IMR-90 (cell line): ENCODE data around the gene CCL20. TPM values are rescaled to one million over a fixed set of nuclear protein-coding genes. Genes with fewer than 3 reads are reported as not detected.

ENCODE experiments used
- ATAC-seq: fragments of 200-7000 bp; cut with Tn5 transposase; 2 replicates; pipeline ENCODE4 v1.9.1; 2020; ENCODE audit warnings: low read depth, mild to moderate bottlenecking, moderate library complexity
- BruUV-seq: library from RNA; stranded (reverse); fragments of 400-500 nt; replicated peaks from 2 replicates; lab custom pipeline; 2021; lab: Mats Ljungman, UMichigan
- CTCF ChIA-PET: fragments of 300-600 bp; formaldehyde crosslinking; extraction: SDS; loops from one replicate; lab custom pipeline; 2021; ENCODE audit warnings: antibody characterized with exemption; lab: Yijun Ruan, JAX
- POLR2A ChIA-PET: fragments of 300-600 bp; sonication (Branson Sonifier 250); formaldehyde crosslinking; loops from one replicate; lab custom pipeline; 2022; ENCODE audit warnings: antibody characterized with exemption; ENCODE audit not compliant: unreplicated experiment; lab: Charles Lee
- DNase-seq: peaks from one replicate; pipeline ENCODE4 v3.0.0; 2013
- H2AFZ ChIP-seq: replicated peaks from 2 replicates; pipeline ENCODE3; 2013; ENCODE audit warnings: low read length, mild to moderate bottlenecking; ENCODE audit not compliant: poor library complexity
- H2AK5ac ChIP-seq: 2 replicates; pipeline ENCODE4 v1.6.1; 2013; ENCODE audit warnings: low read depth, low read length, inconsistent platforms
- H2AK9ac ChIP-seq: replicated peaks from 2 replicates; pipeline ENCODE3; 2013; ENCODE audit warnings: mild to moderate bottlenecking, low read depth, low read length, moderate library complexity; ENCODE audit not compliant: poor library complexity
- H2BK120ac ChIP-seq: 2 replicates; pipeline ENCODE4 v1.6.1; 2013; ENCODE audit warnings: low read depth, low read length, inconsistent platforms
- H2BK15ac ChIP-seq: 3 replicates; pipeline ENCODE4 v1.6.1; 2013; ENCODE audit warnings: low read depth, low read length, inconsistent platforms
- H2BK20ac ChIP-seq: 2 replicates; pipeline ENCODE4 v1.6.1; 2013; ENCODE audit warnings: low read depth, mild to moderate bottlenecking, inconsistent platforms, low read length, moderate library complexity
- H2BK5ac ChIP-seq: 2 replicates; pipeline ENCODE4 v1.6.1; 2013; ENCODE audit warnings: mild to moderate bottlenecking, low read depth, low read length, inconsistent platforms; ENCODE audit not compliant: poor library complexity, severe bottlenecking
- H3K14ac ChIP-seq: replicated peaks from 2 replicates; pipeline ENCODE4 v1.6.1; 2013; ENCODE audit warnings: low read depth, low read length, inconsistent platforms
- H3K18ac ChIP-seq: 2 replicates; pipeline ENCODE4 v1.6.1; 2013; ENCODE audit warnings: low read depth, low read length, control low read depth
- H3K23ac ChIP-seq: 2 replicates; pipeline ENCODE4 v1.6.1; 2013; ENCODE audit warnings: low read depth, low read length, inconsistent platforms
- H3K27ac ChIP-seq: 2 replicates; pipeline ENCODE4 v1.5.1; 2013; ENCODE audit warnings: mild to moderate bottlenecking, control low read depth, low read length; ENCODE audit not compliant: insufficient read depth
- H3K27me3 ChIP-seq: 2 replicates; pipeline ENCODE4 v1.6.1; 2013; ENCODE audit warnings: low read length; ENCODE audit not compliant: control insufficient read depth, insufficient read depth
- H3K36me3 ChIP-seq: 2 replicates; pipeline ENCODE4 v1.6.1; 2013; ENCODE audit warnings: low read length, mixed read lengths; ENCODE audit not compliant: control insufficient read depth, insufficient read depth
- H3K4ac ChIP-seq: 2 replicates; pipeline ENCODE4 v1.6.1; 2013; ENCODE audit warnings: low read depth, low read length, inconsistent platforms
- H3K4me1 ChIP-seq: 2 replicates; pipeline ENCODE4 v1.6.1; 2013; ENCODE audit warnings: low read length, mixed read lengths; ENCODE audit not compliant: control insufficient read depth, insufficient read depth
- H3K4me2 ChIP-seq: 2 replicates; pipeline ENCODE4 v1.6.1; 2013; ENCODE audit warnings: low read depth, mild to moderate bottlenecking, control low read depth, low read length, moderate library complexity
- H3K4me3 ChIP-seq: 2 replicates; pipeline ENCODE4 v1.5.1; 2013; ENCODE audit warnings: low read depth, mild to moderate bottlenecking, control low read depth, low read length, moderate library complexity; ENCODE audit not compliant: insufficient read depth
- H3K56ac ChIP-seq: 2 replicates; pipeline ENCODE4 v1.6.1; 2013; ENCODE audit warnings: low read length, inconsistent platforms; ENCODE audit not compliant: insufficient read depth; ENCODE audit errors: extremely low read depth
- H3K79me1 ChIP-seq, 2 experiments: 2 replicates each; pipeline ENCODE4 v1.6.1; 2013; ENCODE audit warnings: low read length in 2 of 2, inconsistent platforms in 1 of 2, low read depth in 1 of 2
- H3K9ac ChIP-seq: 2 replicates; pipeline ENCODE4 v1.6.1; 2013; ENCODE audit warnings: low read depth, low read length, control low read depth
- H3K9me1 ChIP-seq: 2 replicates; pipeline ENCODE4 v1.6.1; 2013; ENCODE audit warnings: low read length, inconsistent platforms; ENCODE audit not compliant: insufficient read depth
- H3K9me3 ChIP-seq: 2 replicates; pipeline ENCODE4 v1.6.1; 2013; ENCODE audit warnings: low read length; ENCODE audit not compliant: control insufficient read depth, insufficient read depth
- H4K20me1 ChIP-seq: 2 replicates; pipeline ENCODE4 v1.6.1; 2013; ENCODE audit warnings: low read length, inconsistent platforms; ENCODE audit not compliant: insufficient read depth
- H4K5ac ChIP-seq: 2 replicates; pipeline ENCODE4 v1.6.1; 2013; ENCODE audit warnings: mild to moderate bottlenecking, low read depth, low read length, control low read depth
- H4K8ac ChIP-seq, 2 experiments: 2 replicates each; pipeline ENCODE4 v1.6.1; 2013; ENCODE audit warnings: low read depth in 2 of 2, low read length in 2 of 2, control low read depth in 1 of 2, inconsistent platforms in 1 of 2
- H4K91ac ChIP-seq: 2 replicates; pipeline ENCODE4 v1.6.1; 2013; ENCODE audit warnings: low read depth, low read length, inconsistent platforms; ENCODE audit not compliant: insufficient read depth
- CEBPB ChIP-seq: IDR thresholded peaks from 2 replicates; pipeline ENCODE4 v1.6.1; 2012; ENCODE audit warnings: low read depth, low read length, improper control_type of control experiment
- CHD1 ChIP-seq: IDR thresholded peaks from 2 replicates; pipeline ENCODE4 v1.6.1; 2012; ENCODE audit warnings: low read depth, low read length, improper control_type of control experiment
- ELK1 ChIP-seq: fragments of 150-350 bp; IDR thresholded peaks from 2 replicates; pipeline ENCODE4 v1.6.1; 2016; ENCODE audit warnings: low read depth, mild to moderate bottlenecking, low read length, moderate library complexity, borderline replicate concordance
- FOS ChIP-seq: fragments of 150-350 bp; IDR thresholded peaks from 2 replicates; pipeline ENCODE4 v1.6.1; 2016; ENCODE audit warnings: low read depth, low read length
- MAFK ChIP-seq: IDR thresholded peaks from 2 replicates; pipeline ENCODE4 v1.6.1; 2012; ENCODE audit warnings: low read depth, low read length, improper control_type of control experiment
- MAZ ChIP-seq: IDR thresholded peaks from 2 replicates; pipeline ENCODE4 v1.6.1; 2012; ENCODE audit warnings: low read depth, mild to moderate bottlenecking, low read length, improper control_type of control experiment, moderate library complexity, borderline replicate concordance
- MXI1 ChIP-seq: IDR thresholded peaks from 2 replicates; pipeline ENCODE4 v1.6.1; 2012; ENCODE audit warnings: low read depth, mild to moderate bottlenecking, low read length, moderate library complexity, borderline replicate concordance
- NFE2L2 ChIP-seq: fragments of 150-350 bp; IDR thresholded peaks from 2 replicates; pipeline ENCODE4 v1.6.1; 2016; ENCODE audit warnings: low read depth, mild to moderate bottlenecking, low read length
- POLR2A ChIP-seq: IDR thresholded peaks from 2 replicates; pipeline ENCODE4 v1.6.1; 2012; ENCODE audit warnings: mild to moderate bottlenecking, low read depth, low read length
- RFX5 ChIP-seq: IDR thresholded peaks from 2 replicates; pipeline ENCODE4 v1.8.0; 2012; ENCODE audit warnings: low read depth, mild to moderate bottlenecking, low read length, moderate library complexity
- SMC3 ChIP-seq: fragments of 150-350 bp; IDR thresholded peaks from 2 replicates; pipeline ENCODE4 v1.6.1; 2016; ENCODE audit warnings: low read depth, mild to moderate bottlenecking, antibody characterized with exemption, low read length, moderate library complexity
- whole genome bisulfite sequencing, 2 experiments: methylation state at CpG; one replicate each; pipeline versions ENCODE4 v1.1.5 to v1.1.7; 2013; ENCODE audit warnings: missing lambda C conversion rate in 2 of 2; ENCODE audit not compliant: insufficient read length in 1 of 2; ENCODE audit errors: extremely low coverage in 2 of 2; 5-methylcytosine and 5-hydroxymethylcytosine counted together
- dilution Hi-C: fragments of 300-500 bp; cut with HindIII; formaldehyde crosslinking; loops from one replicate; pipeline ENCODE4 v1.14.3; 2018; ENCODE audit warnings: low sequenced_read_pairs; ENCODE audit not compliant: unreplicated experiment
- in situ Hi-C: fragments of 300-500 bp; cut with MboI; formaldehyde crosslinking; loops from 3 replicates; pipeline ENCODE4 v1.14.3; 2019; ENCODE audit warnings: low sequenced_read_pairs, inconsistent platforms, mixed read lengths
- intact Hi-C: fragments of 100-400 bp; cut with micrococcal nuclease; formaldehyde crosslinking; loops from 2 replicates; pipeline ENCODE4 v1.10.0; 2022
- polyA plus RNA-seq, 3 experiments: library from polyadenylated mRNA; depleted of rRNA; stranded (reverse); fragments of >200 nt; gene quantifications; 2 replicates each; pipeline ENCODE4 v1.2.3, GENCODE V29; 2012; ENCODE audit warnings: low replicate concordance in 1 of 3
- total RNA-seq: library from RNA; depleted of rRNA; stranded (reverse); fragments of >200 nt; gene quantifications from 2 replicates; pipeline ENCODE4 v1.2.3, GENCODE V29; 2012
- TF ChIP-seq, protein P1 (sequence below): fragments of 150-350 bp; IDR thresholded peaks from 2 replicates; pipeline ENCODE4 v1.6.1; 2017; ENCODE audit warnings: mild to moderate bottlenecking, antibody characterized with exemption, low read length, low read depth
- TF ChIP-seq, protein P2 (sequence below): conservative IDR thresholded peaks from 2 replicates; pipeline ENCODE4 v1.5.1; 2012; ENCODE audit warnings: mild to moderate bottlenecking, low read depth, low read length, improper control_type of control experiment

CCL20 gene
- total and polyA plus RNA-seq, 2 of the 4 experiments (the other 2 are of a cell fraction) = not detected

GRCh38 chr2:227813229-227813561, 447 bp upstream of the CCL20 start:
- WGBS, 2 experiments = no CpG with 5 or more reads among the region's 2 CpGs
- H3K18ac ChIP-seq = no peak overlapping the region
- H3K4me1 ChIP-seq = no peaks in the 10 kb centered on the region
- no peak overlapping the region for H3K4ac ChIP-seq
- H2AFZ ChIP-seq = no peak overlapping the region
- POLR2A ChIA-PET = no interaction called here
- no peak overlapping the region for H2BK20ac ChIP-seq
- dilution Hi-C loops = no loop called here
- H3K27ac ChIP-seq = no peak overlapping the region
- no peak overlapping the region for H3K56ac ChIP-seq
- H4K8ac ChIP-seq = no peak overlapping the region
- H2AK5ac ChIP-seq = peak overlapping the region; percentile 73; the same call in 1 of the 2 replicates
- H2AK9ac ChIP-seq = no peak overlapping the region
- no peak overlapping the region for H2BK5ac ChIP-seq
- no peaks in the 10 kb centered on the region for H3K9me3 ChIP-seq
- H4K91ac ChIP-seq = no peak overlapping the region
- no peaks in the 10 kb centered on the region for H3K36me3 ChIP-seq
- no peak overlapping the region for H2BK120ac ChIP-seq
- no peak overlapping the region for H3K23ac ChIP-seq
- H3K9me1 ChIP-seq = peaks cover 5% of the 10 kb centered on the region
- DNase-seq = no peak
- TF ChIP-seq SMC3 = no peak
- no peak for TF ChIP-seq MAZ
- TF ChIP-seq ELK1 = no peak
- TF ChIP-seq MXI1 = no peak
- TF ChIP-seq MAFK = no peak
- TF ChIP-seq, protein P1, sequence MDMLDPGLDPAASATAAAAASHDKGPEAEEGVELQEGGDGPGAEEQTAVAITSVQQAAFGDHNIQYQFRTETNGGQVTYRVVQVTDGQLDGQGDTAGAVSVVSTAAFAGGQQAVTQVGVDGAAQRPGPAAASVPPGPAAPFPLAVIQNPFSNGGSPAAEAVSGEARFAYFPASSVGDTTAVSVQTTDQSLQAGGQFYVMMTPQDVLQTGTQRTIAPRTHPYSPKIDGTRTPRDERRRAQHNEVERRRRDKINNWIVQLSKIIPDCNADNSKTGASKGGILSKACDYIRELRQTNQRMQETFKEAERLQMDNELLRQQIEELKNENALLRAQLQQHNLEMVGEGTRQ = no peak
- no peak for TF ChIP-seq NFE2L2
- no peak for TF ChIP-seq CHD1
- TF ChIP-seq, protein P2, sequence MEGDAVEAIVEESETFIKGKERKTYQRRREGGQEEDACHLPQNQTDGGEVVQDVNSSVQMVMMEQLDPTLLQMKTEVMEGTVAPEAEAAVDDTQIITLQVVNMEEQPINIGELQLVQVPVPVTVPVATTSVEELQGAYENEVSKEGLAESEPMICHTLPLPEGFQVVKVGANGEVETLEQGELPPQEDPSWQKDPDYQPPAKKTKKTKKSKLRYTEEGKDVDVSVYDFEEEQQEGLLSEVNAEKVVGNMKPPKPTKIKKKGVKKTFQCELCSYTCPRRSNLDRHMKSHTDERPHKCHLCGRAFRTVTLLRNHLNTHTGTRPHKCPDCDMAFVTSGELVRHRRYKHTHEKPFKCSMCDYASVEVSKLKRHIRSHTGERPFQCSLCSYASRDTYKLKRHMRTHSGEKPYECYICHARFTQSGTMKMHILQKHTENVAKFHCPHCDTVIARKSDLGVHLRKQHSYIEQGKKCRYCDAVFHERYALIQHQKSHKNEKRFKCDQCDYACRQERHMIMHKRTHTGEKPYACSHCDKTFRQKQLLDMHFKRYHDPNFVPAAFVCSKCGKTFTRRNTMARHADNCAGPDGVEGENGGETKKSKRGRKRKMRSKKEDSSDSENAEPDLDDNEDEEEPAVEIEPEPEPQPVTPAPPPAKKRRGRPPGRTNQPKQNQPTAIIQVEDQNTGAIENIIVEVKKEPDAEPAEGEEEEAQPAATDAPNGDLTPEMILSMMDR = no peak
- no peak for TF ChIP-seq CEBPB
- TF ChIP-seq FOS = no peak
- no peak for TF ChIP-seq RFX5
- TF ChIP-seq POLR2A = no peak
- BruUV-seq = no TSS peak
- CTCF ChIA-PET = interaction anchor here (0.5 kb wide), 1 partner anchor 83 kb away, joined by 4 read pairs; no protein-coding TSS in a partner anchor
- H3K14ac ChIP-seq = no peak overlapping the region
- in situ Hi-C loops = no loop called here
- no peak overlapping the region for H3K4me2 ChIP-seq
- intact Hi-C loops = no loop called here
- no peaks in the 10 kb centered on the region for H3K79me1 ChIP-seq
- ATAC-seq = no peak
- no peaks in the 10 kb centered on the region for H3K27me3 ChIP-seq
- H2BK15ac ChIP-seq = no peak overlapping the region
- no peak overlapping the region for H4K5ac ChIP-seq
- H4K20me1 ChIP-seq = no peaks in the 10 kb centered on the region
- no peak overlapping the region for H3K4me3 ChIP-seq
- no peak overlapping the region for H3K9ac ChIP-seq
